T-helper 17 cell (primary cell): ENCODE data around the gene SLC39A9. TPM values are rescaled to one million over a fixed set of nuclear protein-coding genes. Genes with fewer than 3 reads are reported as not detected.
A peak's percentile ranks its signal among the peaks of the same experiment; 100 is the strongest.
"Not testable (repeated sequence)": the region's sequence is repeated elsewhere in the genome, so short reads cannot be mapped to it uniquely, and the experiment has no call there.

ENCODE experiments used
- ATAC-seq: fragments of 150-1000 bp; cut with Tn5 transposase; 2 replicates; pipeline ENCODE4 v1.10.0; 2021; ENCODE audit warnings: mild to moderate bottlenecking, moderate library complexity
- DNase-seq, 3 donors: peaks; one replicate each; pipeline versions ENCODE4 v3.0.0 to v3.0.0-alpha.2; 2020 to 2021
- H3K9me3 ChIP-seq: one replicate; pipeline ENCODE4 v1.7.0; 2013; ENCODE audit warnings: low read length, mild to moderate bottlenecking; ENCODE audit not compliant: control insufficient read depth, poor library complexity, severe bottlenecking
- H3K27ac Mint-ChIP-seq: one replicate; pipeline ENCODE4 v1.8.0; 2022; ENCODE audit warnings: mild to moderate bottlenecking, moderate library complexity, mixed read lengths
- H3K27me3 Mint-ChIP-seq: one replicate; pipeline ENCODE4 v1.8.0; 2022; ENCODE audit warnings: mixed read lengths
- H3K36me3 Mint-ChIP-seq: one replicate; pipeline ENCODE4 v1.8.0; 2022; ENCODE audit warnings: low read depth, mixed read lengths
- H3K4me1 Mint-ChIP-seq: one replicate; pipeline ENCODE4 v1.8.0; 2022; ENCODE audit warnings: mild to moderate bottlenecking, mixed read lengths
- H3K4me3 Mint-ChIP-seq: one replicate; pipeline ENCODE4 v1.8.0; 2022; ENCODE audit warnings: mild to moderate bottlenecking, moderate library complexity, mixed read lengths
- total RNA-seq, 4 donors: library from RNA in 2 of 4; stranded (reverse) in 2 of 4; gene quantifications; one replicate each; pipeline ENCODE4 v1.2.3 and lab custom pipeline; 2022 to 2026

The SLC39A9 gene
- total RNA-seq, 2 donors from 2014 or later: 27.6 to 31.0 TPM

- H3K36me3 Mint-ChIP-seq, H3K9me3 ChIP-seq, H3K4me3 Mint-ChIP-seq, ATAC-seq, DNase-seq, H3K27ac Mint-ChIP-seq, H3K4me1 Mint-ChIP-seq: not testable (repeated sequence)
- H3K27me3 Mint-ChIP-seq: peaks cover 16% of the 10 kb centered on the region
Observed at GRCh38 chr14:69476824-69477450, 78.4 kb downstream of the SLC39A9 start.

GRCh38 chr14:69478055-69478454, 79.6 kb downstream of the SLC39A9 start:
- not testable (repeated sequence) for H3K9me3 ChIP-seq, H3K36me3 Mint-ChIP-seq, H3K4me3 Mint-ChIP-seq, DNase-seq, ATAC-seq, H3K27ac Mint-ChIP-seq, H3K4me1 Mint-ChIP-seq
- H3K27me3 Mint-ChIP-seq: peaks cover 27% of the 10 kb centered on the region

- no peak for ATAC-seq
- Mint-ChIP-seq H3K4me3 (no peak overlapping the region), H3K36me3 (peaks cover 7% of the 10 kb centered on the region), H3K4me1 (peaks cover 2% of the 10 kb centered on the region), H3K27ac (peak overlapping the region; percentile 6), H3K27me3 (peaks cover 37% of the 10 kb centered on the region)
- DNase-seq: no peak
- no peaks in the 10 kb centered on the region for H3K9me3 ChIP-seq
Observed at GRCh38 chr14:69479696-69480095, 81.2 kb downstream of the SLC39A9 start.

GRCh38 chr14:69480136-69480535, 81.6 kb downstream of the SLC39A9 start:
- Mint-ChIP-seq H3K27ac (peak overlapping the region; percentile 6), H3K36me3 (peaks cover 7% of the 10 kb centered on the region), H3K27me3 (peaks cover 37% of the 10 kb centered on the region), H3K4me1 (peaks cover 2% of the 10 kb centered on the region), H3K4me3 (no peak overlapping the region)
- no peaks in the 10 kb centered on the region for H3K9me3 ChIP-seq
- DNase-seq (no peak), ATAC-seq (no peak)

GRCh38 chr14:69481815-69482568, 83.5 kb downstream of the SLC39A9 start:
- DNase-seq (no peak), ATAC-seq (no peak)
- H3K27ac Mint-ChIP-seq: no peak overlapping the region
- H3K27me3 Mint-ChIP-seq: peaks cover 51% of the 10 kb centered on the region
- peaks cover 4% of the 10 kb centered on the region for H3K36me3 Mint-ChIP-seq
- H3K4me1 Mint-ChIP-seq: peaks cover 2% of the 10 kb centered on the region
- no peaks in the 10 kb centered on the region for H3K9me3 ChIP-seq
- H3K4me3 Mint-ChIP-seq: no peak overlapping the region

- Mint-ChIP-seq H3K27ac (no peak overlapping the region), H3K27me3 (peaks cover 66% of the 10 kb centered on the region), H3K4me3 (no peak overlapping the region), H3K4me1 (peaks cover 2% of the 10 kb centered on the region), H3K36me3 (peaks cover 4% of the 10 kb centered on the region)
- DNase-seq (no peak), ATAC-seq (no peak)
- no peaks in the 10 kb centered on the region for H3K9me3 ChIP-seq
Observed at GRCh38 chr14:69483765-69484443, 85.4 kb downstream of the SLC39A9 start.

- H3K9me3 ChIP-seq: no peaks in the 10 kb centered on the region
- Mint-ChIP-seq H3K27me3 (peaks cover 68% of the 10 kb centered on the region), H3K4me3 (no peak within 1 kb of the TSS), H3K36me3 (peaks cover 4% of the 10 kb centered on the region), H3K4me1 (peaks cover 2% of the 10 kb centered on the region), H3K27ac (no peak within 1 kb of the TSS)
- no peak for DNase-seq
- ATAC-seq: no peak
Observed at GRCh38 chr14:69484444-69485314, 86.2 kb downstream of the SLC39A9 start, which contains the start of gene PLEKHD1. Gene PLEKHD1 (plus strand): TSS chr14:69484728. CDS start chr14:69484966, 238 bp downstream.

- ATAC-seq (no peak), DNase-seq (no peak)
- H3K36me3 Mint-ChIP-seq: peaks cover 4% of the 10 kb centered on the region
- H3K27me3 Mint-ChIP-seq: peaks cover 63% of the 10 kb centered on the region
- H3K9me3 ChIP-seq: no peaks in the 10 kb centered on the region
- no peak overlapping the region for H3K27ac Mint-ChIP-seq
- H3K4me1 Mint-ChIP-seq: peaks cover 2% of the 10 kb centered on the region
- H3K4me3 Mint-ChIP-seq: no peak overlapping the region
Observed at GRCh38 chr14:69485315-69485660, 86.8 kb downstream of the SLC39A9 start.

GRCh38 chr14:69485701-69486100, 87.2 kb downstream of the SLC39A9 start:
- peaks cover 4% of the 10 kb centered on the region for H3K36me3 Mint-ChIP-seq
- no peak for ATAC-seq

GRCh38 chr14:69487226-69487625, 88.7 kb downstream of the SLC39A9 start:
- Mint-ChIP-seq H3K4me3 (no peak overlapping the region), H3K36me3 (peaks cover 4% of the 10 kb centered on the region), H3K27me3 (peaks cover 55% of the 10 kb centered on the region), H3K4me1 (peaks cover 2% of the 10 kb centered on the region), H3K27ac (no peak overlapping the region)
- ATAC-seq (no peak), DNase-seq (no peak)
- H3K9me3 ChIP-seq: no peaks in the 10 kb centered on the region

More at GRCh38 chr14:69485701-69486100, 87.2 kb downstream of the SLC39A9 start:
- Mint-ChIP-seq H3K4me3 (no peak overlapping the region), H3K27ac (no peak overlapping the region), H3K27me3 (peaks cover 63% of the 10 kb centered on the region), H3K4me1 (peaks cover 2% of the 10 kb centered on the region)
- H3K9me3 ChIP-seq: no peaks in the 10 kb centered on the region
- DNase-seq: no peak

GRCh38 chr14:69487771-69488170, 89.3 kb downstream of the SLC39A9 start:
- DNase-seq: no peak
- Mint-ChIP-seq H3K27ac (no peak overlapping the region), H3K27me3 (peaks cover 50% of the 10 kb centered on the region), H3K4me1 (peaks cover 2% of the 10 kb centered on the region), H3K4me3 (no peak overlapping the region), H3K36me3 (peaks cover 4% of the 10 kb centered on the region)
- no peak for ATAC-seq
- no peaks in the 10 kb centered on the region for H3K9me3 ChIP-seq

- no peaks in the 10 kb centered on the region for H3K9me3 ChIP-seq
- no peaks in the 10 kb centered on the region for H3K36me3 Mint-ChIP-seq
- no peak overlapping the region for H3K4me3 Mint-ChIP-seq
- peaks cover 50% of the 10 kb centered on the region for H3K27me3 Mint-ChIP-seq
- ATAC-seq (no peak), DNase-seq (no peak)
- H3K4me1 Mint-ChIP-seq: no peaks in the 10 kb centered on the region
- no peak overlapping the region for H3K27ac Mint-ChIP-seq
Observed at GRCh38 chr14:69489495-69489894, 91.0 kb downstream of the SLC39A9 start.
